Adrenal gland (tissue), 12 donors: ENCODE measurements around the gene NFKBIE. TPM values are rescaled to one million over a fixed set of nuclear protein-coding genes. Genes with fewer than 3 reads are reported as not detected.
A peak's percentile ranks its signal among the peaks of the same experiment; 100 is the strongest.

Experiments used
- DNase-seq, 7 donors: peaks; one replicate each; pipeline ENCODE4 v3.0.0-alpha.2; 2019 to 2020
- H3K27ac ChIP-seq, 5 donors: fragments of 200-600 bp; sonication (generic) in 4 of 5; 1 replicate in 3 of 5; 2 replicates in 2 of 5; pipeline versions ENCODE4 v1.5.1 to v1.8.0; 2016 to 2020; ENCODE audit warnings: mild to moderate bottlenecking in 1 of 5
- H3K27me3 ChIP-seq: fragments of 200-600 bp; 2 replicates; pipeline ENCODE4 v1.8.0; 2021
- H3K36me3 ChIP-seq, 2 donors: fragments of 200-600 bp; replicated peaks in 1 of 2; 1 replicate in 1 of 2; 2 replicates in 1 of 2; pipeline versions ENCODE4 v1.5.1 to v1.8.0; 2018 to 2022
- H3K4me1 ChIP-seq, 2 donors: fragments of 200-600 bp; replicated peaks in 1 of 2; 1 replicate in 1 of 2; 2 replicates in 1 of 2; pipeline versions ENCODE4 v1.5.1 to v1.8.0; 2018 to 2021
- H3K4me3 ChIP-seq, 4 donors: fragments of 200-600 bp; sonication (generic) in 3 of 4; one replicate each; pipeline ENCODE4 v1.5.1; 2016 to 2018
- H3K9me3 ChIP-seq, 3 donors: fragments of 200-600 bp; sonication (generic) in 1 of 3; replicated peaks in 1 of 3; 1 replicate in 2 of 3; 2 replicates in 1 of 3; pipeline versions ENCODE4 v1.5.1 to v1.8.0; 2016 to 2021
- POLR2A ChIP-seq, 2 donors: fragments of 450-650 bp; IDR thresholded peaks; one replicate each; pipeline ENCODE4 v1.6.1; 2017; ENCODE audit warnings: antibody characterized with exemption in 2 of 2, mild to moderate bottlenecking in 2 of 2, moderate library complexity in 1 of 2
- WGBS, 4 donors: extraction: QIAGEN DNeasy Blood & Tissue Kit in 2 of 4; methylation state at CpG; one replicate each; pipeline versions ENCODE4 v1.1.5 to v1.1.7; 2013 to 2017; 5-methylcytosine and 5-hydroxymethylcytosine counted together
- intact Hi-C, 2 donors: fragments of 100-400 bp; cut with DNase I; formaldehyde crosslinking; loops; one replicate each; pipeline versions ENCODE4 v1.14.1 to v1.15.0; 2022 to 2023
- polyA plus RNA-seq, 3 donors: library from polyadenylated mRNA; stranded (reverse); fragments of 200-250 nt in 2 of 3; fragments of 350-450 nt in 1 of 3; fragmentation: Illumina TruSeq in 1 of 3; extraction: RNeasy Lipid Tissue Mini Kit (QIAGEN cat#74804) in 1 of 3; gene quantifications; one replicate each; pipeline ENCODE4 v1.2.3, GENCODE V29; 2013 to 2014
- total RNA-seq, 9 donors: library from RNA; depleted of rRNA in 4 of 9; stranded (reverse); fragments of >200 nt in 4 of 9; fragments of 120-200 nt in 1 of 9; fragmentation: NEBNext Ultra II Directional in 1 of 9; extraction: Animal tissue kit (Norgen Biotek cat#: 25700) in 1 of 9; gene quantifications; one replicate each; pipeline versions ENCODE4 v1.1.0 to v1.2.4, GENCODE V29; 2013 to 2023
- TF ChIP-seq, protein P1 (sequence below), 6 experiments: fragments of 450-650 bp in 4 of 6; fragments of 200-600 bp in 2 of 6; sonication (generic) in 1 of 6; IDR thresholded peaks; 1 replicate in 5 of 6; 2 replicates in 1 of 6; pipeline versions ENCODE4 v1.5.1 to v1.8.0; 2016 to 2021; ENCODE audit warnings: antibody characterized with exemption in 6 of 6, mild to moderate bottlenecking in 2 of 6, moderate library complexity in 1 of 6
- donor health status: healthy with polysubstance abuse.
- donor health status: Bipolar disorder and iron deficiency.
- donor health status: DM: yes; HTN: yes; CAD: no.
- donor health status: DM: no; HTN: no; CAD: no.
- donor health status: DM: no; HTN: no; CAD: no.
- donor health status: DM: yes; HTN: yes; CAD: no.

NFKBIE gene
- total and polyA plus RNA-seq, 12 donors, result 4.8 to 31.2 (median 10.4) TPM

DNA sequence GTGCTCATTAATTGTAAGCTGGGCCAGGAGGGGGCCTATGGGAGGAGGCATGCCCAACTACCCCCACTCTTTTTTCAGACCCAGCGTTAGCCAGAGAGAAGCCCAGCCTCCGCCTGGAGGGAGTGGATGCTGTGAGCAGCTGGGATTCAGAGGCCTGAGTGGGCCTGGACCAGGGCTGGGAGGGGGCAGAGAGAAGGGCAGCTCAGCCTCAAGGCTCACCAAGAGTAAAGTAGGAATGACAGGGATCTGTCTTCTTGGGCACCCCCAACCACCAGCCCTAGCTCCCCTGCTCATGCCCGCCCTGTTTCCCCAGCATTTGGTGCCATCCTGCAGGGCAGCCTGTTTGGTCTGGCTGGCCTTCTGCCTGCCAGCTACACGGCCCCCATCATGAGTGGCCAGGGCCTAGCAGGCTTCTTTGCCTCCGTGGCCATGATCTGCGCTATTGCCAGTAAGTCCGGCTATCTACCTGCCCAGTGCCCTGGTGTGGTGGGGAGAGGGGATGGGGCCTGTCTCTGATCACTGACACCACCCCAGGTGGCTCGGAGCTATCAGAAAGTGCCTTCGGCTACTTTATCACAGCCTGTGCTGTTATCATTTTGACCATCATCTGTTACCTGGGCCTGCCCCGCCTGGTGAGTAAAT, 35.2 kb downstream of the NFKBIE start:
- Histone ChIP-seq H3K27me3 (no peaks in the 10 kb centered on the region), H3K4me1 (peaks cover 61 to 85% of the 10 kb centered on the region in 2 donors), H3K27ac (peak overlapping the region in 4 of 5 donors; percentile 16 to 90 (median 68)), H3K9me3 (no peaks in the 10 kb centered on the region), H3K4me3 (no peak overlapping the region), H3K36me3 (peaks cover 0 to 36% of the 10 kb centered on the region in 2 donors)
- intact Hi-C loops, result loop anchor here (5.0 to 10.0 kb wide), 3 partner anchors 58 to 135 kb away; no protein-coding TSS in a partner anchor
- peak in 1 of 7 donors; percentile 21 for DNase-seq
- TF ChIP-seq, protein P1, sequence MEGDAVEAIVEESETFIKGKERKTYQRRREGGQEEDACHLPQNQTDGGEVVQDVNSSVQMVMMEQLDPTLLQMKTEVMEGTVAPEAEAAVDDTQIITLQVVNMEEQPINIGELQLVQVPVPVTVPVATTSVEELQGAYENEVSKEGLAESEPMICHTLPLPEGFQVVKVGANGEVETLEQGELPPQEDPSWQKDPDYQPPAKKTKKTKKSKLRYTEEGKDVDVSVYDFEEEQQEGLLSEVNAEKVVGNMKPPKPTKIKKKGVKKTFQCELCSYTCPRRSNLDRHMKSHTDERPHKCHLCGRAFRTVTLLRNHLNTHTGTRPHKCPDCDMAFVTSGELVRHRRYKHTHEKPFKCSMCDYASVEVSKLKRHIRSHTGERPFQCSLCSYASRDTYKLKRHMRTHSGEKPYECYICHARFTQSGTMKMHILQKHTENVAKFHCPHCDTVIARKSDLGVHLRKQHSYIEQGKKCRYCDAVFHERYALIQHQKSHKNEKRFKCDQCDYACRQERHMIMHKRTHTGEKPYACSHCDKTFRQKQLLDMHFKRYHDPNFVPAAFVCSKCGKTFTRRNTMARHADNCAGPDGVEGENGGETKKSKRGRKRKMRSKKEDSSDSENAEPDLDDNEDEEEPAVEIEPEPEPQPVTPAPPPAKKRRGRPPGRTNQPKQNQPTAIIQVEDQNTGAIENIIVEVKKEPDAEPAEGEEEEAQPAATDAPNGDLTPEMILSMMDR (IDR thresholded peaks at IDR 0.05), result no peak
- no peak for TF ChIP-seq POLR2A (IDR thresholded peaks at IDR 0.05)
- WGBS, 4 donors, result 62 to 82% (median 77%) methylated on average over 3 to 10 of the region's 10 CpGs

DNA sequence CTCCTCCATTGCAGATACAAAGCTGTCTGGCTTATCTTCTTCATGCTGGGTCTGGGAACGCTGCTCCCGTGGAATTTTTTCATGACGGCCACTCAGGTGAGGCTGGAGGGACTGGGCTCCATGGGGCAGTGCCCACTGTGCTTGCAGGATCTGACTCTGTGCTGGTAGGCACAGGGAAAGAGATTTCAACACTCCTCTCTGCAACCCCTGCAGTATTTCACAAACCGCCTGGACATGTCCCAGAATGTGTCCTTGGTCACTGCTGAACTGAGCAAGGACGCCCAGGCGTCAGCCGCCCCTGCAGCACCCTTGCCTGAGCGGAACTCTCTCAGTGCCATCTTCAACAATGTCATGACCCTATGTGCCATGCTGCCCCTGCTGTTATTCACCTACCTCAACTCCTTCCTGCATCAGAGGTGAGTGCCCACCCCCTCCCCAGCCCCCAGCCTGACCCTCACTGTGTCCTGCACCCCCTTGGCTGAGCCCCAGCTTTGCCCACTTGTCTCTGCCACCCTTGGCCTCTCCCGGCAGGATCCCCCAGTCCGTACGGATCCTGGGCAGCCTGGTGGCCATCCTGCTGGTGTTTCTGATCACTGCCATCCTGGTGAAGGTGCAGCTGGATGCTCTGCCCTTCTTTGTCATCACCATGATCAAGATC, 35.8 kb downstream of the NFKBIE start:
- peaks cover 65 to 85% of the 10 kb centered on the region in 2 donors for H3K4me1 ChIP-seq
- intact Hi-C loops, result loop anchor here (5.0 to 10.0 kb wide), 3 partner anchors 57 to 135 kb away; no protein-coding TSS in a partner anchor
- peak overlapping the region in 1 of 4 donors; percentile 9 for H3K4me3 ChIP-seq
- 29 to 42% (median 38%) methylated on average over 8 to 11 of the region's 11 CpGs for whole genome bisulfite sequencing, 4 donors
- no peaks in the 10 kb centered on the region for H3K9me3 ChIP-seq
- peaks cover 0 to 36% of the 10 kb centered on the region in 2 donors for H3K36me3 ChIP-seq
- H3K27me3 ChIP-seq, result no peaks in the 10 kb centered on the region
- H3K27ac ChIP-seq, result peak overlapping the region; percentile 35 to 90 (median 52)
- TF ChIP-seq, protein P1 (IDR thresholded peaks at IDR 0.05), result no peak
- TF ChIP-seq POLR2A (IDR thresholded peaks at IDR 0.05), result peak in 1 of 2 donors; percentile 53
- DNase-seq, result peak; percentile 70 to 92 (median 89)

DNA sequence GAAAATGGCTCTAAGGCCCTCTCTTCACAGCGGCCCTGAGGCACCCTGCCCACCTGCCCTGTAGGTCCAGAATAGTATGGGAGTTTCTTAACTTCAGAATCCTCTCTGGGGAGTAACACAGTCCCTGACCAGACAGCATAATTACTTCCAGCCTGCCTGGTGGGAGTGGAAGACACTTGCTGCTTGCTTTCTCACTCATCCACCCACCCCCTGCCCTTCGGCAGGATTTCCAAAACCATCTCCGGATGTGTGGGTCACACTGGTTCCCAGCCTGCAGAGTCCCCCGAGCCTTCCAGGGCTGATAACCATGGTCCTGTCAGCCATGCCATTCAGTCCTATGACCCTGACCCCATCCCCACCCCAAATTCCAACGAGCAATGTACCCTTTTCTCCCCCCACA, 36.5 kb downstream of the NFKBIE start:
- intact Hi-C loops, result no loop called here
- TF ChIP-seq POLR2A (IDR thresholded peaks at IDR 0.05), result no peak
- TF ChIP-seq, protein P1 (IDR thresholded peaks at IDR 0.05), result no peak
- peak overlapping the region; percentile 35 to 90 (median 52) for H3K27ac ChIP-seq
- H3K4me1 ChIP-seq, result peaks cover 65 to 85% of the 10 kb centered on the region in 2 donors
- peak overlapping the region in 1 of 4 donors; percentile 9 for H3K4me3 ChIP-seq
- 43 to 63% (median 47%) methylated on average over 5 of the region's 5 CpGs for WGBS, 4 donors
- no peak for DNase-seq
- no peaks in the 10 kb centered on the region for H3K27me3 ChIP-seq
- peaks cover 0 to 36% of the 10 kb centered on the region in 2 donors for H3K36me3 ChIP-seq
- H3K9me3 ChIP-seq, result no peaks in the 10 kb centered on the region

DNA sequence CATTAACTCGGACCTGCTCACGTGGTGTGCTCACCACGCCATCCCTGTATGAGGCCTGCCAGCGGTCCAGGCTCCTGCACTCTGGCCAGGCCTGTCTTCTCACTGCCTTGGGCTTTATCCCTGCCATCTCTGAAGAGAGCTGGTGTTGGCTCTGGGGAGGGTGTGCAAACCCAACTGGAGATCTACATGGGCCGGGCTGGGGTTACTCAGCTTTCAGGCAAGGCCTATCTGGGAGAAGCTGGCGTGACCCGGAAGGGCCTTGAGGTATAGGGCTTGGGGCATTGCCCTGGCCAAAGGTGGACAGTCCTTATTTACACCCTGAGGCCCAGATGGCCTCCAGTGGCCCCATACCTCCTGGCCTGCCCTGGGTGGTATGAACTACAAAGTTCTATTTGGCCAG, 36.9 kb downstream of the NFKBIE start:
- no peaks in the 10 kb centered on the region for H3K27me3 ChIP-seq
- intact Hi-C loops, result no loop called here
- H3K27ac ChIP-seq, result peak overlapping the region; percentile 35 to 90 (median 52)
- no peaks in the 10 kb centered on the region for H3K9me3 ChIP-seq
- peak in 2 of 7 donors; percentile 34 to 56 for DNase-seq
- no peak overlapping the region for H3K4me3 ChIP-seq
- peaks cover 64 to 85% of the 10 kb centered on the region in 2 donors for H3K4me1 ChIP-seq
- WGBS, 4 donors, result 61 to 100% (median 73%) methylated on average over 2 to 7 of the region's 7 CpGs
- TF ChIP-seq POLR2A (IDR thresholded peaks at IDR 0.05), result no peak
- TF ChIP-seq, protein P1 (IDR thresholded peaks at IDR 0.05), result no peak
- H3K36me3 ChIP-seq, result peaks cover 0 to 36% of the 10 kb centered on the region in 2 donors
